AG10803 (cell line): Measurements from ENCODE around the gene ZSWIM8.

ENCODE experiments used
- DNase-seq: peaks from one replicate; pipeline ENCODE4 v3.0.0; 2010; ENCODE audit warnings: low read depth
- H3K4me3 ChIP-seq: 2 replicates; pipeline ENCODE4 v1.5.1; 2011; ENCODE audit warnings: mild to moderate bottlenecking, low read length, control low read depth
- TF ChIP-seq, protein P1 (sequence below): conservative IDR thresholded peaks from 2 replicates; pipeline ENCODE4 v1.5.1; 2011; ENCODE audit warnings: mild to moderate bottlenecking, low read length, control low read depth, inconsistent platforms

ZSWIM8 gene

GRCh38 chr10:73799899-73800559 lies 14.6 kb downstream of the ZSWIM8 start:
- DNase-seq = no peak
- no peak overlapping the region for H3K4me3 ChIP-seq

GRCh38 chr10:73800560-73801252 lies 15.3 kb downstream of the ZSWIM8 start:
- H3K4me3 ChIP-seq = no peak overlapping the region
- TF ChIP-seq, protein P1, sequence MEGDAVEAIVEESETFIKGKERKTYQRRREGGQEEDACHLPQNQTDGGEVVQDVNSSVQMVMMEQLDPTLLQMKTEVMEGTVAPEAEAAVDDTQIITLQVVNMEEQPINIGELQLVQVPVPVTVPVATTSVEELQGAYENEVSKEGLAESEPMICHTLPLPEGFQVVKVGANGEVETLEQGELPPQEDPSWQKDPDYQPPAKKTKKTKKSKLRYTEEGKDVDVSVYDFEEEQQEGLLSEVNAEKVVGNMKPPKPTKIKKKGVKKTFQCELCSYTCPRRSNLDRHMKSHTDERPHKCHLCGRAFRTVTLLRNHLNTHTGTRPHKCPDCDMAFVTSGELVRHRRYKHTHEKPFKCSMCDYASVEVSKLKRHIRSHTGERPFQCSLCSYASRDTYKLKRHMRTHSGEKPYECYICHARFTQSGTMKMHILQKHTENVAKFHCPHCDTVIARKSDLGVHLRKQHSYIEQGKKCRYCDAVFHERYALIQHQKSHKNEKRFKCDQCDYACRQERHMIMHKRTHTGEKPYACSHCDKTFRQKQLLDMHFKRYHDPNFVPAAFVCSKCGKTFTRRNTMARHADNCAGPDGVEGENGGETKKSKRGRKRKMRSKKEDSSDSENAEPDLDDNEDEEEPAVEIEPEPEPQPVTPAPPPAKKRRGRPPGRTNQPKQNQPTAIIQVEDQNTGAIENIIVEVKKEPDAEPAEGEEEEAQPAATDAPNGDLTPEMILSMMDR = no peak
- DNase-seq = no peak

More at GRCh38 chr10:73799899-73800559, 14.6 kb downstream of the ZSWIM8 start:
- TF ChIP-seq, protein P1 = no peak

DNA sequence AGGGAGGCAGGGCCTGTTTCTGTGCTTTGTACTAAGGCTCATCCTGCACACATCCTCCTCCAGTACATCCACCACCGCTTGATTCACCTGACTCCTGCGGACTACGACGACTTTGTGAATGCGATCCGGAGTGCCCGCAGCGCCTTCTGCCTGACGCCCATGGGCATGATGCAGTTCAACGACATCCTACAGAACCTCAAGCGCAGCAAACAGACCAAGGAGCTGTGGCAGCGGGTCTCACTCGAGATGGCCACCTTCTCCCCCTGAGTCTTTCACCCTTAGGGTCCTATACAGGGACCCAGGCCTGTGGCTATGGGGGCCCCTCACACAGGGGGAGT lies 15.8 kb downstream of the ZSWIM8 start:
- no peak for DNase-seq
- TF ChIP-seq, protein P1 = no peak
- no peak overlapping the region for H3K4me3 ChIP-seq

DNA sequence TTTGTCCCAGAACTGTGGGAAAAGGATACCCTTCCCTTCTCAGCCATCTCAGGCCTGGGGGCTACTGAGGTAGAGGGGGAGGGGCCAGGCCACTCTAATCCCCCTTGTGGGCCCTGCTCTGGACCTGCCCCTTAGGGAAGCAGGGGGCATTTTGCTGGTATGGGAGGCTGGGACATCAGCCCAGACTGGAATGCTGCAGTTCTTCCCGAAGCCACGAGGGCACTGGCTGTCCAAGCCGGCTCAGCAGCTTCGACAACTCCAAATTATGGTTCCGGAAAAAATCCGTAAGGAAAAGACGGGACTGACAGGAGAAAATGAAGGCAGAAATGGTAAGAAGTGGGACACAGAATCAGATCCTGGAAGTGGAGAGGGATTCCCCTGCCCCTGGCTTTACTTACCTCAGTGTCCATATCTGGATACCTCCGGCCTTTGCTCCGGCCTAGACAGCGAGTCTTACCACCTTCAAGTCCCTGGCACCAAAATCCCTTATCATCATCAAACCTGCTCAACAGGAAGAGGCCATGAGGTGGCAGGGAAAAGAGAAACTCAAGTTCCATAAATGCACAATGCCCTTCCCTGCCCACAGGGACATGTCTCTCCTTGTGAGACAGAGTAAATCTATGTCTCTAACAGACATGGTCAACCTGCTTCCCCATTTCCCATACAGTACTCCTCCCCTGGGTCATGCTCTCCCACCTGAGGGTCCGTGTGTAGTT lies 17.0 kb downstream of the ZSWIM8 start:
- H3K4me3 ChIP-seq = no peak overlapping the region
- TF ChIP-seq, protein P1 = peak; percentile 19; the same call in 1 of the 2 replicates
- DNase-seq = no peak

- no peak for DNase-seq
- TF ChIP-seq, protein P1 = no peak
- H3K4me3 ChIP-seq = no peak overlapping the region
Observed at GRCh38 chr10:73803680-73804286, 18.4 kb downstream of the ZSWIM8 start.

DNA sequence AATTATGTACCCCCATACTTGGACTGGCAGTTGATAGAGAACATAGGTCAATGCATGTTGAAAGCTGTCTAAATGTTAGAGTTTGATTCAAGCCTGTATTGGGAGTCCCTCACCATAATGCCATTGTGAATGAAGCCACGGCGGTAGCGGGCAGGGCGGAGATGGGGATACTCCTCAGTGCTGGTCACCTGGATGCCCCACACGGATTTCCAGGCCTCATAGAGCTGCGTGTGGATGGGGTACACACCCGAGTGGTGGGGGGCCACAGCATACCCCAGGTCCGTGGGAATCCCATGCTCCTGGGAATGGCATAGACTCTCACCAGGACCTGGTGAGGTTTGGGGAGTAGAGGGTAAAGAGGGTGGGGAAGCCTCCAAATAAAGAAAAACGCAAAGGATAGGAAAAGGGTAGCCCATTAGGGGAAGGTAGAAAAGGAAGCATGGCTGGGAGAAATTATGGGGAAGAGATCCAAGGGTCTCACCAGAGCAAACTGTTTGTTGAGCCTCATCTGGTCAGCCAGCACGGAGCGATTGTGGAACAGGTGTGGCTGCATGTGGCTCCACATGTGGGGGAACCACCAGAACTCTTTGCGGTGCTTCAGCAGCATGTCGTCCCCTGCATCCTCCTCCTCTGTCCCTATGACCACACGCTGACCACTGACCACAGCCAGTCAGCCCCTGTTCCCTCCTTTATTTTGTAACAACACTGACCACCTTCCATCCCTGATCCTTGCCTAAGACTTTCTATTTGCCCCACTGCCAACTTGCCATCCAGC lies 21.0 kb downstream of the ZSWIM8 start:
- TF ChIP-seq, protein P1 = no peak
- no peak overlapping the region for H3K4me3 ChIP-seq
- no peak for DNase-seq
